CD14-positive monocyte (primary cell): ENCODE measurements around the gene LSM14B. TPM values are rescaled to one million over a fixed set of nuclear protein-coding genes. Genes with fewer than 3 reads are reported as not detected.

ENCODE experiments used
- DNase-seq, 3 donors: peaks; one replicate each; pipeline ENCODE4 v3.0.0-alpha.2; 2011 to 2022
- H2AFZ ChIP-seq: 2 replicates; pipeline ENCODE4 v1.6.0; 2012; ENCODE audit warnings: mild to moderate bottlenecking, low read depth, low read length, inconsistent platforms; ENCODE audit not compliant: insufficient read depth, poor library complexity, severe bottlenecking
- H3K27ac ChIP-seq, 2 donors: 1 replicate in 1 of 2; 2 replicates in 1 of 2; pipeline ENCODE4 v1.5.1; 2012 to 2013; ENCODE audit warnings: low read length in 2 of 2, control low read depth in 1 of 2, inconsistent platforms in 1 of 2, low read depth in 1 of 2, mild to moderate bottlenecking in 1 of 2
- H3K27me3 ChIP-seq, 2 donors: one replicate each; pipeline versions ENCODE4 v1.6.0 to v1.6.1; 2011 to 2013; ENCODE audit warnings: low read length in 2 of 2; ENCODE audit not compliant: control insufficient read depth in 2 of 2, insufficient read depth in 2 of 2
- H3K36me3 ChIP-seq, 2 donors: replicated peaks in 1 of 2; 1 replicate in 1 of 2; 2 replicates in 1 of 2; pipeline versions ENCODE4 v1.5.1 to v1.6.1; 2012 to 2013; ENCODE audit warnings: low read length in 2 of 2, control low read depth in 1 of 2, inconsistent platforms in 1 of 2, mild to moderate bottlenecking in 1 of 2; ENCODE audit not compliant: insufficient read depth in 2 of 2, control insufficient read depth in 1 of 2
- H3K4me1 ChIP-seq, 2 donors: 1 replicate in 1 of 2; 2 replicates in 1 of 2; pipeline versions ENCODE4 v1.5.1 to v1.6.1; 2012 to 2013; ENCODE audit warnings: low read length in 2 of 2, control low read depth in 1 of 2, inconsistent platforms in 1 of 2, mild to moderate bottlenecking in 1 of 2, moderate library complexity in 1 of 2; ENCODE audit not compliant: insufficient read depth in 2 of 2, control insufficient read depth in 1 of 2
- H3K4me2 ChIP-seq: replicated peaks from 2 replicates; pipeline ENCODE3; 2012; ENCODE audit warnings: low read length, moderate library complexity, mild to moderate bottlenecking; ENCODE audit not compliant: poor library complexity, severe bottlenecking; ENCODE audit errors: extremely low read depth
- H3K4me3 ChIP-seq, 3 experiments: fragments of 200-600 bp in 1 of 3; sonication (generic) in 1 of 3; replicated peaks in 1 of 3; 1 replicate in 2 of 3; 2 replicates in 1 of 3; pipeline ENCODE4 v1.5.1; 2011 to 2013; ENCODE audit warnings: low read length in 3 of 3, mild to moderate bottlenecking in 3 of 3, control low read depth in 2 of 3, low read depth in 2 of 3, inconsistent platforms in 1 of 3, moderate library complexity in 1 of 3
- H3K79me2 ChIP-seq: 2 replicates; pipeline ENCODE4 v1.6.0; 2012; ENCODE audit warnings: mild to moderate bottlenecking, control low read depth, inconsistent platforms, low read length, moderate library complexity; ENCODE audit not compliant: insufficient read depth
- H3K9ac ChIP-seq: 2 replicates; pipeline ENCODE4 v1.6.0; 2017; ENCODE audit warnings: low read length, mild to moderate bottlenecking; ENCODE audit not compliant: insufficient read depth, poor library complexity, severe bottlenecking
- H3K9me3 ChIP-seq, 2 donors: replicated peaks in 1 of 2; 1 replicate in 1 of 2; 2 replicates in 1 of 2; pipeline versions ENCODE4 v1.5.1 to v1.6.1; 2012 to 2013; ENCODE audit warnings: low read length in 2 of 2, control low read depth in 1 of 2; ENCODE audit not compliant: control insufficient read depth in 1 of 2, insufficient read depth in 1 of 2
- H4K20me1 ChIP-seq: 2 replicates; pipeline ENCODE4 v1.6.0; 2012; ENCODE audit warnings: mild to moderate bottlenecking, low read length, control low read depth, moderate library complexity; ENCODE audit not compliant: insufficient read depth
- H3K27ac Mint-ChIP-seq, 7 donors: one replicate each; pipeline ENCODE4 v1.8.0; 2020; ENCODE audit warnings: mild to moderate bottlenecking in 7 of 7, mixed read lengths in 7 of 7, moderate library complexity in 6 of 7, inconsistent platforms in 2 of 7
- H3K27me3 Mint-ChIP-seq, 3 donors: one replicate each; pipeline ENCODE4 v1.8.0; 2021 to 2022; ENCODE audit warnings: low read depth in 3 of 3, mild to moderate bottlenecking in 3 of 3, mixed read lengths in 3 of 3, moderate library complexity in 3 of 3, inconsistent platforms in 1 of 3
- H3K36me3 Mint-ChIP-seq, 2 donors: one replicate each; pipeline ENCODE4 v1.8.0; 2020; ENCODE audit warnings: mixed read lengths in 2 of 2, inconsistent platforms in 1 of 2, mild to moderate bottlenecking in 1 of 2
- H3K4me1 Mint-ChIP-seq: one replicate; pipeline ENCODE4 v1.8.0; 2020; ENCODE audit warnings: mild to moderate bottlenecking, mixed read lengths
- H3K4me3 Mint-ChIP-seq, 2 donors: one replicate each; pipeline ENCODE4 v1.8.0; 2020; ENCODE audit warnings: mild to moderate bottlenecking in 2 of 2, mixed read lengths in 2 of 2, moderate library complexity in 1 of 2
- H3K9me3 Mint-ChIP-seq, 7 donors: one replicate each; pipeline ENCODE4 v1.8.0; 2020 to 2022; ENCODE audit warnings: mixed read lengths in 7 of 7, mild to moderate bottlenecking in 6 of 7, moderate library complexity in 6 of 7, inconsistent platforms in 2 of 7
- WGBS: methylation state at CpG from one replicate; pipeline ENCODE4 v1.1.5; 2013; ENCODE audit warnings: missing lambda C conversion rate; ENCODE audit not compliant: insufficient coverage; 5-methylcytosine and 5-hydroxymethylcytosine counted together
- intact Hi-C, 2 donors: fragments of 100-400 bp; cut with micrococcal nuclease; formaldehyde crosslinking; loops; one replicate each; pipeline versions ENCODE4 v1.15.0 to v1.15.1; 2023
- polyA plus RNA-seq, 3 donors: library from polyadenylated mRNA; depleted of rRNA in 1 of 3; unstranded in 2 of 3; stranded (reverse) in 1 of 3; fragments of 300-500 nt in 2 of 3; fragments of >200 nt in 1 of 3; fragmentation: Illumina TruSeq in 2 of 3; gene quantifications; 1 replicate in 2 of 3; 2 replicates in 1 of 3; pipeline ENCODE4 v1.2.3, GENCODE V29; 2012 to 2021
- TF ChIP-seq, protein P1 (sequence below): fragments of 200-600 bp; IDR thresholded peaks from one replicate; pipeline ENCODE4 v1.8.0; 2022; ENCODE audit warnings: antibody characterized with exemption, mild to moderate bottlenecking

The LSM14B gene
- polyA plus RNA-seq, 3 donors: 1.0 to 33.5 (median 1.4) TPM

- Mint-ChIP-seq H3K4me1 (peaks cover 10% of the 10 kb centered on the region), H3K9me3 (no peaks in the 10 kb centered on the region), H3K27me3 (peaks cover 0 to 2% (median 0%) of the 10 kb centered on the region in 3 donors), H3K27ac (no peak overlapping the region), H3K36me3 (peaks cover 27 to 54% of the 10 kb centered on the region in 2 donors), H3K4me3 (no peak overlapping the region)
- no peak overlapping the region for H3K27ac ChIP-seq
- no peak overlapping the region for H2AFZ ChIP-seq
- H3K27me3 ChIP-seq: no peaks in the 10 kb centered on the region
- TF ChIP-seq, protein P1, sequence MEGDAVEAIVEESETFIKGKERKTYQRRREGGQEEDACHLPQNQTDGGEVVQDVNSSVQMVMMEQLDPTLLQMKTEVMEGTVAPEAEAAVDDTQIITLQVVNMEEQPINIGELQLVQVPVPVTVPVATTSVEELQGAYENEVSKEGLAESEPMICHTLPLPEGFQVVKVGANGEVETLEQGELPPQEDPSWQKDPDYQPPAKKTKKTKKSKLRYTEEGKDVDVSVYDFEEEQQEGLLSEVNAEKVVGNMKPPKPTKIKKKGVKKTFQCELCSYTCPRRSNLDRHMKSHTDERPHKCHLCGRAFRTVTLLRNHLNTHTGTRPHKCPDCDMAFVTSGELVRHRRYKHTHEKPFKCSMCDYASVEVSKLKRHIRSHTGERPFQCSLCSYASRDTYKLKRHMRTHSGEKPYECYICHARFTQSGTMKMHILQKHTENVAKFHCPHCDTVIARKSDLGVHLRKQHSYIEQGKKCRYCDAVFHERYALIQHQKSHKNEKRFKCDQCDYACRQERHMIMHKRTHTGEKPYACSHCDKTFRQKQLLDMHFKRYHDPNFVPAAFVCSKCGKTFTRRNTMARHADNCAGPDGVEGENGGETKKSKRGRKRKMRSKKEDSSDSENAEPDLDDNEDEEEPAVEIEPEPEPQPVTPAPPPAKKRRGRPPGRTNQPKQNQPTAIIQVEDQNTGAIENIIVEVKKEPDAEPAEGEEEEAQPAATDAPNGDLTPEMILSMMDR: no peak
- WGBS: 99% methylated on average over 9 of the region's 19 CpGs
- intact Hi-C loops: no loop called here
- peaks cover 24 to 37% of the 10 kb centered on the region in 2 donors for H3K36me3 ChIP-seq
- H3K4me3 ChIP-seq: no peak overlapping the region
- H3K4me1 ChIP-seq: peaks cover 5 to 11% of the 10 kb centered on the region in 2 donors
- no peaks in the 10 kb centered on the region for H4K20me1 ChIP-seq
- no peaks in the 10 kb centered on the region for H3K9me3 ChIP-seq
- peaks cover 8% of the 10 kb centered on the region for H3K79me2 ChIP-seq
- H3K9ac ChIP-seq: no peak overlapping the region
- H3K4me2 ChIP-seq: no peak overlapping the region
- no peak for DNase-seq
Measured at GRCh38 chr20:62178316-62179161, 56.3 kb downstream of the LSM14B start.

DNA sequence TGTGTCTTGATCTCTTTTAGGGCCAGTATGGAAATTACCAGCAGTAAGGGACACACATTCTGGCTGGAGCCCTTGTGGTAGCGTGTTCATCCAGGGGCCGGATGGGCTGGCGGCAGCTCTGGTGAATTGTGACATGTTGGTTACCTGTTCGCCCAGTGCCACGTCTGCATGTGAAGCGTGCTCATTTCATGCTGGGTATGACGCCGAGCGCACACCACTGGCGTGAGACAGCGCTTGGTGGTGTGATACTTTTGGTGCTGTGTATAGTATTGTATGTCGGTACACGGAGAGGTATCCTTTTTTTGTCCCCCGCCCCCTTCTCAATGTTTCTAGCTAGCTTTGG, 56.9 kb downstream of the LSM14B start:
- peaks cover 14% of the 10 kb centered on the region for H3K79me2 ChIP-seq
- no peak overlapping the region for H3K9ac ChIP-seq
- WGBS: 100% methylated on average over 13 of the region's 14 CpGs
- no peaks in the 10 kb centered on the region for H3K9me3 ChIP-seq
- no peaks in the 10 kb centered on the region for H3K27me3 ChIP-seq
- intact Hi-C loops: no loop called here
- no peak for DNase-seq
- peaks cover 24 to 48% of the 10 kb centered on the region in 2 donors for H3K36me3 Mint-ChIP-seq
- no peak overlapping the region for H2AFZ ChIP-seq
- no peak overlapping the region for H3K4me2 ChIP-seq
- H3K27me3 Mint-ChIP-seq: peaks cover 0 to 2% (median 0%) of the 10 kb centered on the region in 3 donors
- peaks cover 16% of the 10 kb centered on the region for H3K4me1 Mint-ChIP-seq
- no peaks in the 10 kb centered on the region for H3K9me3 Mint-ChIP-seq
- no peak overlapping the region for H3K4me3 ChIP-seq
- H4K20me1 ChIP-seq: no peaks in the 10 kb centered on the region
- no peak overlapping the region for H3K27ac Mint-ChIP-seq
- no peak overlapping the region for H3K27ac ChIP-seq
- TF ChIP-seq, protein P1: no peak
- H3K36me3 ChIP-seq: peaks cover 24 to 34% of the 10 kb centered on the region in 2 donors
- H3K4me3 Mint-ChIP-seq: no peak overlapping the region
- H3K4me1 ChIP-seq: peaks cover 10 to 17% of the 10 kb centered on the region in 2 donors
